GM12874 (cell line): ENCODE results near the gene ACACA.

Experiments
- TF ChIP-seq, protein P1 (sequence below): IDR thresholded peaks from 2 replicates; pipeline ENCODE4 v1.5.1; 2011; ENCODE audit warnings: low read depth, mild to moderate bottlenecking, control low read depth, low read length, moderate library complexity; ENCODE audit not compliant: insufficient read depth

The ACACA gene

GRCh38 chr17:37098152-37098551, 308.5 kb downstream of the ACACA start:
- TF ChIP-seq, protein P1, sequence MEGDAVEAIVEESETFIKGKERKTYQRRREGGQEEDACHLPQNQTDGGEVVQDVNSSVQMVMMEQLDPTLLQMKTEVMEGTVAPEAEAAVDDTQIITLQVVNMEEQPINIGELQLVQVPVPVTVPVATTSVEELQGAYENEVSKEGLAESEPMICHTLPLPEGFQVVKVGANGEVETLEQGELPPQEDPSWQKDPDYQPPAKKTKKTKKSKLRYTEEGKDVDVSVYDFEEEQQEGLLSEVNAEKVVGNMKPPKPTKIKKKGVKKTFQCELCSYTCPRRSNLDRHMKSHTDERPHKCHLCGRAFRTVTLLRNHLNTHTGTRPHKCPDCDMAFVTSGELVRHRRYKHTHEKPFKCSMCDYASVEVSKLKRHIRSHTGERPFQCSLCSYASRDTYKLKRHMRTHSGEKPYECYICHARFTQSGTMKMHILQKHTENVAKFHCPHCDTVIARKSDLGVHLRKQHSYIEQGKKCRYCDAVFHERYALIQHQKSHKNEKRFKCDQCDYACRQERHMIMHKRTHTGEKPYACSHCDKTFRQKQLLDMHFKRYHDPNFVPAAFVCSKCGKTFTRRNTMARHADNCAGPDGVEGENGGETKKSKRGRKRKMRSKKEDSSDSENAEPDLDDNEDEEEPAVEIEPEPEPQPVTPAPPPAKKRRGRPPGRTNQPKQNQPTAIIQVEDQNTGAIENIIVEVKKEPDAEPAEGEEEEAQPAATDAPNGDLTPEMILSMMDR = no peak

- TF ChIP-seq, protein P1 = no peak
Measured at GRCh38 chr17:37097154-37097553, 309.5 kb downstream of the ACACA start.

GRCh38 chr17:37096071-37096470, 310.6 kb downstream of the ACACA start:
- TF ChIP-seq, protein P1 = no peak

GRCh38 chr17:37094391-37094790, 312.2 kb downstream of the ACACA start:
- TF ChIP-seq, protein P1 = no peak

GRCh38 chr17:37092701-37093100, 313.9 kb downstream of the ACACA start:
- TF ChIP-seq, protein P1 = no peak

- TF ChIP-seq, protein P1 = no peak
Measured at GRCh38 chr17:37092071-37092470, 314.6 kb downstream of the ACACA start.

GRCh38 chr17:37090941-37091340, 315.7 kb downstream of the ACACA start:
- TF ChIP-seq, protein P1 = no peak

DNA sequence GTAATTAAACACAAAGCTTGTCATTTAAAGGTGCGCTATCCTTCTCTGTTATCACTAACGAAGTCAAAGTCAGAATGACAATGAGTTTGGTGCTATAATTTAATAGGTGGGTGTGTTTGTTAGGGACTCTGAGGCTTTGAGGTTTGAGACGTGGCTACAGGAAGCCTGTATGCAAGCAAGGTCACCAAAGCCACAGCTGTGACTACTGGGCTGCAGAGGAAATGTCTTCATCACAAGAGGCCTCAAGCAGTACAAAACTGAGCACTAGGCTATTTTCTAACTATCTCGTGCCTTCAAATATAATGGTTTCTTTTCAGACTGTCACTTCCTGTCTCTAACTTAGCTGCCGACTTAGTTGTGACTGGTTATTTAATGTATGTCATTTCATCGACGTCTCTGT, 316.7 kb downstream of the ACACA start:
- TF ChIP-seq, protein P1 = no peak
